Endodermal cell (in vitro differentiated cells): Measurements from ENCODE around the gene TMEM72. TPM values are rescaled to one million over a fixed set of nuclear protein-coding genes. Genes with fewer than 3 reads are reported as not detected.

Source experiments
- DNase-seq: peaks from one replicate; pipeline ENCODE4 v3.0.0-alpha.2; 2017
- H3K27ac ChIP-seq: 2 replicates; pipeline ENCODE4 v1.5.1; 2013; ENCODE audit warnings: mild to moderate bottlenecking, low read depth, low read length, moderate library complexity
- H3K27me3 ChIP-seq: 2 replicates; pipeline ENCODE4 v1.6.1; 2013; ENCODE audit warnings: mild to moderate bottlenecking, low read length, moderate library complexity; ENCODE audit not compliant: insufficient read depth, control insufficient read depth, poor library complexity, severe bottlenecking
- H3K36me3 ChIP-seq: 2 replicates; pipeline ENCODE4 v1.7.0; 2013; ENCODE audit warnings: mild to moderate bottlenecking, low read length, moderate library complexity; ENCODE audit not compliant: control insufficient read depth, insufficient read depth
- H3K4me1 ChIP-seq: one replicate; pipeline ENCODE4 v1.7.0; 2013; ENCODE audit warnings: low read length; ENCODE audit not compliant: control insufficient read depth, insufficient read depth
- H3K4me3 ChIP-seq: 2 replicates; pipeline ENCODE4 v1.5.1; 2013; ENCODE audit warnings: mild to moderate bottlenecking, low read length, moderate library complexity
- H3K9ac ChIP-seq: 2 replicates; pipeline ENCODE4 v1.6.1; 2013; ENCODE audit warnings: mild to moderate bottlenecking, low read length, moderate library complexity; ENCODE audit not compliant: poor library complexity, severe bottlenecking; ENCODE audit errors: extremely low read depth
- H3K9me3 ChIP-seq: 2 replicates; pipeline ENCODE4 v1.6.1; 2013; ENCODE audit warnings: mild to moderate bottlenecking, low read length, moderate library complexity; ENCODE audit not compliant: control insufficient read depth
- H3K27ac Mint-ChIP-seq: 2 replicates; pipeline ENCODE4 v1.8.0; 2020; ENCODE audit warnings: mixed read lengths
- H3K27me3 Mint-ChIP-seq: 2 replicates; pipeline ENCODE4 v1.8.0; 2021; ENCODE audit warnings: mild to moderate bottlenecking, mixed read lengths; ENCODE audit not compliant: insufficient read depth
- H3K36me3 Mint-ChIP-seq: 2 replicates; pipeline ENCODE4 v1.8.0; 2020; ENCODE audit warnings: low read depth, mixed read lengths
- H3K4me1 Mint-ChIP-seq: 2 replicates; pipeline ENCODE4 v1.8.0; 2020; ENCODE audit warnings: mixed read lengths
- H3K4me3 Mint-ChIP-seq: 2 replicates; pipeline ENCODE4 v1.8.0; 2020; ENCODE audit warnings: mild to moderate bottlenecking, moderate library complexity, mixed read lengths
- H3K9me3 Mint-ChIP-seq: 2 replicates; pipeline ENCODE4 v1.8.0; 2020; ENCODE audit warnings: mild to moderate bottlenecking, mixed read lengths
- WGBS, 2 experiments: methylation state at CpG; one replicate each; pipeline versions ENCODE4 v1.1.5 to v1.1.7; 2013; ENCODE audit warnings: missing lambda C conversion rate in 2 of 2, mixed read lengths in 1 of 2; ENCODE audit not compliant: insufficient coverage in 1 of 2, insufficient read length in 1 of 2; 5-methylcytosine and 5-hydroxymethylcytosine counted together
- total RNA-seq, 2 donors: library from RNA; stranded (reverse); fragmentation: NEBNext Ultra II Directional in 1 of 2; extraction: Animal tissue kit (Norgen Biotek cat#: 25700) in 1 of 2; gene quantifications; 2 replicates in 1 of 2; 3 replicates in 1 of 2; pipeline ENCODE4 v1.2.1, GENCODE V29; 2021
- TF ChIP-seq, protein P1 (sequence below): fragments of 200-600 bp; sonication (generic); conservative IDR thresholded peaks from 2 replicates; pipeline ENCODE4 v1.5.0; 2021; ENCODE audit warnings: antibody characterized with exemption, mild to moderate bottlenecking

Gene TMEM72
- total RNA-seq, 2 donors from 2014 or later, result not detected

DNA sequence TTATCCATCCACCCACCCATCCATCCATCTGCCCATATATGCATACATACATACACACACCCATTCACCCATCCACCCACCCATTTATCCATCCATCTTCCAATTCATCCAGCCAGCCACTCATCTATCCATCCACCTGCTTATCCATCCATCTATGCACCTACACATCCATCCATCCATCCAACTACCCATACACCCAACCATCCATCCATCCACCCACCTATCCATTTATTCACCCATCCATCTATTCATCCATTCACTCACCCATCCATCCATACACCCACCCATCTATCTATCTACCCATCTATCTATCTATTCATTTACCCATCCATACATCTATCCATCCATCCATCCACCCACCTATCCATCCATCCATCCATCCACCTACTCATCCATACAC is 17.3 kb downstream of the TMEM72 start:
- Histone ChIP-seq H3K27me3 (no peaks in the 10 kb centered on the region), H3K27ac (no peak overlapping the region), H3K36me3 (no peaks in the 10 kb centered on the region), H3K4me3 (no peak overlapping the region), H3K4me1 (no peaks in the 10 kb centered on the region), H3K9ac (no peak overlapping the region), H3K9me3 (no peaks in the 10 kb centered on the region)
- Mint-ChIP-seq H3K9me3 (no peaks in the 10 kb centered on the region), H3K4me3 (no peak overlapping the region), H3K4me1 (no peaks in the 10 kb centered on the region), H3K36me3 (no peaks in the 10 kb centered on the region), H3K27ac (no peak overlapping the region), H3K27me3 (peaks cover 21% of the 10 kb centered on the region)
- peak; percentile 1 for DNase-seq
- TF ChIP-seq, protein P1, sequence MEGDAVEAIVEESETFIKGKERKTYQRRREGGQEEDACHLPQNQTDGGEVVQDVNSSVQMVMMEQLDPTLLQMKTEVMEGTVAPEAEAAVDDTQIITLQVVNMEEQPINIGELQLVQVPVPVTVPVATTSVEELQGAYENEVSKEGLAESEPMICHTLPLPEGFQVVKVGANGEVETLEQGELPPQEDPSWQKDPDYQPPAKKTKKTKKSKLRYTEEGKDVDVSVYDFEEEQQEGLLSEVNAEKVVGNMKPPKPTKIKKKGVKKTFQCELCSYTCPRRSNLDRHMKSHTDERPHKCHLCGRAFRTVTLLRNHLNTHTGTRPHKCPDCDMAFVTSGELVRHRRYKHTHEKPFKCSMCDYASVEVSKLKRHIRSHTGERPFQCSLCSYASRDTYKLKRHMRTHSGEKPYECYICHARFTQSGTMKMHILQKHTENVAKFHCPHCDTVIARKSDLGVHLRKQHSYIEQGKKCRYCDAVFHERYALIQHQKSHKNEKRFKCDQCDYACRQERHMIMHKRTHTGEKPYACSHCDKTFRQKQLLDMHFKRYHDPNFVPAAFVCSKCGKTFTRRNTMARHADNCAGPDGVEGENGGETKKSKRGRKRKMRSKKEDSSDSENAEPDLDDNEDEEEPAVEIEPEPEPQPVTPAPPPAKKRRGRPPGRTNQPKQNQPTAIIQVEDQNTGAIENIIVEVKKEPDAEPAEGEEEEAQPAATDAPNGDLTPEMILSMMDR, result no peak

DNA sequence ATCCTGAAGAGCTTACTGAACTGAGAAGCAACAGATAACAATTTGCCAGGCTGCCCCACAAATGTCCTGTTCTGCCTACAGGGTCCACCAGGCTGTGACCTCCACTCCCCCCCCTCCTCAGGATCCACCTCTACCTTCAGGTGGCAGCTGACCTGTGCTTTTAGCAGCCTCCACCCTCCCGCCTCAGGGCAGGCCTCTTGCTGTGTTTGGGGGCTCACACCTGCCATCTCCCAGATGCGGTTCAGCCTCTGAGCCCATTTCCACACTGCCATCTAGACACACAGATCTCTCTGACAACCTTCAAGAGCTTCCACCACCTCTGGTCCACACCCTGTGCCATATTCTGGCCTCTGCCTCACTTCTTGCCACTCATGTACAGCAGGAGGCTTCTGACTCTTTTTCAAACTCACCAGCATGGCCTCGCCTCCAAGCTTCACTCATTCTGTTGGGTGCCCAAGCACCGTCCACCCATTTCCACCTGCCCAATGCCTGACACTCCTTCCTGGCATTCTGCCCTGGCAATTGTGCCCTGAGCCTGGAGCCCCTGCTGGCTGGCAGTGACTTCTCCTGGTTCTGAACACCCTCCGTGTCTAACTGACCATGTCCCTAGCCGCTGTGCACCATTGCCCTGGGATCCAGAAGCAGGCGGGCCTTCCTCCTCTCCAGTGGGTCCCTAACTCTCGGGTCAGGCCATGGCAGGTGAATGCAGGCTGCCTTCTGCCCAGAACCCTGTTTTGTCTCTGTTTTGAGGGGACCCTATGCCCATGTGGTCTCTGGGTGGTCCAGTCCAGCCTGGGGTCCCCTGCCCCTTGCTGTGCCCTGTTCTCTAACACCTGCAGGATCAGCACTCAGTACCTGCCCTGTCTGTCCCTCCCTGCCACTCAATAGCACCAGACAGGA is 18.5 kb downstream of the TMEM72 start:
- WGBS, 2 experiments, result 83 to 93% methylated on average over 5 to 8 of the region's 8 CpGs
- peaks cover 4% of the 10 kb centered on the region for H3K27me3 ChIP-seq
- Mint-ChIP-seq H3K27ac (no peak overlapping the region), H3K9me3 (no peaks in the 10 kb centered on the region), H3K4me3 (no peak overlapping the region), H3K27me3 (peaks cover 17% of the 10 kb centered on the region), H3K4me1 (no peaks in the 10 kb centered on the region), H3K36me3 (no peaks in the 10 kb centered on the region)
- no peaks in the 10 kb centered on the region for H3K36me3 ChIP-seq
- peak; percentile 18 for DNase-seq
- H3K4me1 ChIP-seq, result no peaks in the 10 kb centered on the region
- H3K4me3 ChIP-seq, result no peak overlapping the region
- no peaks in the 10 kb centered on the region for H3K9me3 ChIP-seq
- no peak overlapping the region for H3K9ac ChIP-seq
- TF ChIP-seq, protein P1, result no peak
- no peak overlapping the region for H3K27ac ChIP-seq

DNA sequence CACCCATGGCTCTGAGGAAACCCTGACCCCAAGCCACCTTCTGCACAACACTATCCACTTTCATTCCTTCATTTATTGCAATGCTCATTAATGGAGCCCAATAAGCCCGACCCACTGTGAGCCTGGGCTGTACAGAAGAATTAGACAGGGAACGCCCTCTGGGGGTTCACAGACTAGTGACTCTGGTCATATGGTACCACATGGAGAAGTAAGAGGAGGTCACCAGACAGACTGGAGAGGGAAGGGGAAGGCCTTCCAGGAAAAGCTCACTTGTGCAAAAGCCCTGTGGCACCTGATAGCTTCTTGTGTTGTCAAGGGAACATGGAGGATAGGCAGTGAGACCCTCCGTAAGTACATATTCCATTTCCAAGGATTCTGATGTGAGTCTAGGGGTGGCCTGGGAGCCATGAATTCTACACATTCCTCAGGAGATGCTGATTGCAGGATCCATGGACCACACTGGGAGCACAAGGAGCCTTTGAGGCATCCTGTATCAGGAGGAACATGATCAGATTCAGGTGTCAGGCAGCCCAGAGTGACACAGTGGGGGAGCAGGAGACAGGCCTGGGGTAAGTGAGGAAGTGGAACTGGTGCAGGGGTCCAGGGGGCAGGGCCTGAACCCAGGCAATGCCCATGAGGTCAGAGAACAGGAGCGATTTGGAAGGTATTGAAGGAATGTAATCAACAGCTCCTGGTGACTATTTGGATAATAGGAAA is 19.9 kb downstream of the TMEM72 start:
- DNase-seq, result no peak
- Histone ChIP-seq H3K27me3 (peaks cover 4% of the 10 kb centered on the region), H3K9ac (no peak overlapping the region), H3K36me3 (no peaks in the 10 kb centered on the region), H3K9me3 (no peaks in the 10 kb centered on the region), H3K4me1 (no peaks in the 10 kb centered on the region), H3K4me3 (no peak overlapping the region), H3K27ac (no peak overlapping the region)
- Mint-ChIP-seq H3K4me1 (peaks cover 5% of the 10 kb centered on the region), H3K9me3 (no peaks in the 10 kb centered on the region), H3K27ac (no peak overlapping the region), H3K4me3 (no peak overlapping the region), H3K27me3 (peaks cover 22% of the 10 kb centered on the region), H3K36me3 (no peaks in the 10 kb centered on the region)
- TF ChIP-seq, protein P1, result no peak
- WGBS, 2 experiments, result 90 to 93% methylated on average over 3 to 4 of the region's 4 CpGs
